ENCODE results near the gene C1QL4.
A peak's percentile ranks its signal among the peaks of the same experiment; 100 is the strongest.
"Not testable (repeated sequence)": the region's sequence is repeated elsewhere in the genome, so short reads cannot be mapped to it uniquely, and the experiment has no call there.

C1QL4 gene

DNA sequence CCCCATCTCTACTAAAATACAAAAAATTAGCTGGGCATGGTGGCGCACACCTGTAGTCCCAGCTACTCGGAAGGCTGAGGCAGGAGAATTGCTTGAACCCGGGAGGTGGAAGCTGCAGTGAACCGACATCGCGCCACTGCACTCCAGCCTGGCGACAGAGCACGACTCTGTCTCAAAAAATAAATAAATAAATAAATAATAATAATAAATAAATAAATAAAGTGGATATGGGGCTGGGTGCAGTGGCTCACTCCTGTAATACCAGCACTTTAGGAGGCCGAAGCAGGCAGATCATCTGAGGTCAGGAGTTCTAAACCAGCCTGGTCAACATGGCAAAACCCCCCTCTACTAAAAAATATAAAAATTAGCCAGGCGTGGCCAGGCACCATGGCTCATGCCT, 19.9 kb downstream of the C1QL4 start:
- H3K9me3 ChIP-seq (ENCODE audit: control insufficient read depth, insufficient read depth, low read depth, low read length); H3K27me3 ChIP-seq (ENCODE audit: control insufficient read depth, insufficient read depth, low read length); H3K36me3 ChIP-seq (ENCODE audit: control insufficient read depth, insufficient read depth, low read length); H3K4me1 ChIP-seq (ENCODE audit: control insufficient read depth, insufficient read depth, low read length); H3K9ac ChIP-seq (ENCODE audit: low read length); H3K4me3 ChIP-seq (ENCODE audit: low read depth, low read length); H3K27ac ChIP-seq (ENCODE audit: low read depth, low read length): not testable (repeated sequence)

DNA sequence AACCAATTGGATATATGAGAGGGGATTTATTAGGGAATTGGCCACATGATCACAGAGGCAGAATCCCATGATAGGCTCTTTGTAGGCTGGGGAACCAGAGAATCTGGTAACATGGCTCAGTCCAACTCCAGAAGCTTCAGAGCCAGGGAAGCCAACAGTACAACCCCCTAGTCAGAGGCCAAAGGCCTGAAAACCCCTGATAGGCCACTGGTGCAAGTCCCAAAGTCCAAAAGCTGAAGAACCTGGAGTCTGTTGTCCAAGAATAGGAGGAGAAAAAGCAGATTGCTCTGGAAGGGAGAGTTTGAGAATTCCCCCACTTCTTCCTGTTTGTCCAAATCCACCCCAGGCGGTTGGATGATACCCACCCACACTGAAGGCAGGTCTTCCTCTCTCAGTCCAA, 22.2 kb downstream of the C1QL4 start:
- Histone ChIP-seq H3K9ac (ENCODE audit: low read length) (no peak overlapping the region), H3K27me3 (ENCODE audit: control insufficient read depth, insufficient read depth, low read length) (peaks cover 2% of the 10 kb centered on the region; the same call in 1 of the 2 replicates)

DNA sequence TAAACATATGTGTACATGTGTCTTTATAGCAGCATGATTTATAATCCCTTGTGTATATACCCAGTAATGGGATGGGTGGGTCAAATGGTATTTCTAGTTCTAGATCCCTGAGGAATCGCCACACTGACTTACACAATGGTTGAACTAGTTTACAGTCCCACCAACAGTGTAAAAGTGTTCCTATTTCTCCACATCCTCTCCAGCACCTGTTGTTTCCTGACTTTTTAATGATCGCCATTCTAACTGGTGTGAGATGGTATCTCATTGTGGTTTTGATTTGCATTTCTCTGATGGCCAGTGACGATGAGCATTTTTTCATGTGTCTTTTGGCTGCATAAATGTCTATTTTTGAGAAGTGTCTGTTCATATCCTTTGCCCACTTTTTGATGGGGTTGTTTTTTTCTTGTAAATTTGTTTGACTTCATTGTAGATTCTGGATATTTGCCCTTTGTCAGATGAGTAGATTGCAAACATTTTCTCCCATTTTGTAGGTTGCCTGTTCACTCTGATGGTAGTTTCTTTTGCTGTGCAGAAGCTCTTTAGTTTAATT, 26.5 kb downstream of the C1QL4 start:
- not testable (repeated sequence) for H3K9me3 ChIP-seq (ENCODE audit: control insufficient read depth, insufficient read depth, low read depth, low read length)

More for the DNA sequence above, 22.2 kb downstream of the C1QL4 start:
- H3K4me1 ChIP-seq (ENCODE audit: control insufficient read depth, insufficient read depth, low read length) = no peaks in the 10 kb centered on the region
- no peak overlapping the region for H3K4me3 ChIP-seq (ENCODE audit: low read depth, low read length)
- H3K36me3 ChIP-seq (ENCODE audit: control insufficient read depth, insufficient read depth, low read length) = no peaks in the 10 kb centered on the region
- H3K9me3 ChIP-seq (ENCODE audit: control insufficient read depth, insufficient read depth, low read depth, low read length) = no peaks in the 10 kb centered on the region
- no peak overlapping the region for H3K27ac ChIP-seq (ENCODE audit: low read depth, low read length)

DNA sequence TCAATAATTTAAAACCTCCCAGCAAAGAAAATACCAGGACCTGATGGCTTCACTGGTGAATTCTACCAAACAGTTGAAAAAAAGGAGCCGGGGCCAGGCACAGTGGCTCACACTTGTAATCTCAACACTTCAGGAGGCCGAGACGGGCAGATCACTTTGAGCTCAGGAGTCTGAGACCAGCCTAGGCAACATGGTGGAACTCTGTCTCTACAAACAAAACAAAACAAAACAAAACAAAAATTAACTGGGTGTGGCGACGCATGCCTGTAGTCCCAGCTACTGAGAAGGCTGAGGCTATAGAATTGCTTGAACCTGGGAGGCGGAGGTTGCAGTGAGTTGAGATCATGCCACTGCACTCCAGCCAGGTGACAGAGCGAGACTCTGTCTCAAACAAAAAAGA, 27.6 kb downstream of the C1QL4 start:
- no peaks in the 10 kb centered on the region for H3K9me3 ChIP-seq (ENCODE audit: control insufficient read depth, insufficient read depth, low read depth, low read length)
- no peak overlapping the region for H3K4me3 ChIP-seq (ENCODE audit: low read depth, low read length)
- no peak overlapping the region for H3K27ac ChIP-seq (ENCODE audit: low read depth, low read length)
- H3K36me3 ChIP-seq (ENCODE audit: control insufficient read depth, insufficient read depth, low read length) = no peaks in the 10 kb centered on the region
- no peak overlapping the region for H3K9ac ChIP-seq (ENCODE audit: low read length)
- H3K4me1 ChIP-seq (ENCODE audit: control insufficient read depth, insufficient read depth, low read length) = no peaks in the 10 kb centered on the region
- H3K27me3 ChIP-seq (ENCODE audit: control insufficient read depth, insufficient read depth, low read length) = peaks cover 8% of the 10 kb centered on the region

More for the DNA sequence above, 26.5 kb downstream of the C1QL4 start:
- H3K4me3 ChIP-seq (ENCODE audit: low read depth, low read length); H3K27me3 ChIP-seq (ENCODE audit: control insufficient read depth, insufficient read depth, low read length); H3K9ac ChIP-seq (ENCODE audit: low read length); H3K4me1 ChIP-seq (ENCODE audit: control insufficient read depth, insufficient read depth, low read length); H3K36me3 ChIP-seq (ENCODE audit: control insufficient read depth, insufficient read depth, low read length); H3K27ac ChIP-seq (ENCODE audit: low read depth, low read length): not testable (repeated sequence)

DNA sequence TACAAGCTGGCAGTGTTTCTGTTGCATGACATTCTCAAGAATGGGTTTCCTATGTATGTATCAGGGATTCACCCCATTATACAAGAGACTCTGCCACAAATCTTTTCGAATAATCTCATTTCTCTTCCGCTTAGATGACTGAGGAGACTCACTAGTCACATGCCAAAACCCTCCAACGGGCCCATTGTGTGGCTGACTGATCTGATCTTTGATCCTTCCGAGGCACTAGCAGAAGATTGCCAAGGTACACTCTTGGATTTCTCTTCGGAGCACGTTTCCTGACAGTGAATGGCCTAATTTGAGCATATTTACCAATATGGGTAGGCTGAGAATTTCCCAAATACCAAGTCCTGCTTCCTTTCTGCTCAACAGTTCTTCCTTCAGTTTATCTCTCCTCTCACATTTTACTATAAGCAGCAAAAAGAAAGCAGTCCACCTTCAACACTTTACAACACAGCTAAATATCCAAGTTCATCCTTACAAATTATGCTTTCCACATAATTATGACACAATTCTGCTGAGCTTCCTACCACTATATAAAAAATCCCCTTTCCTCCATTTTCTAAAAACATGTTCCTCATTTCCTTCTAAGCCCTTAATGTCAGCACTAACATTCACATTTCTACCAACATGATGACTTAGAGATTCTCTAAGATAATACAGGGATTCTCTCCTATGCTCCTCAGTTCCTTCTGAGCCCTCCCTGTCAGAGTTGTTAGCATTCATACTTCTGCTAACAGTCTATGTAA, 31.1 kb downstream of the C1QL4 start:
- no peaks in the 10 kb centered on the region for H3K4me1 ChIP-seq (ENCODE audit: control insufficient read depth, insufficient read depth, low read length)
- no peak overlapping the region for H3K4me3 ChIP-seq (ENCODE audit: low read depth, low read length)

DNA sequence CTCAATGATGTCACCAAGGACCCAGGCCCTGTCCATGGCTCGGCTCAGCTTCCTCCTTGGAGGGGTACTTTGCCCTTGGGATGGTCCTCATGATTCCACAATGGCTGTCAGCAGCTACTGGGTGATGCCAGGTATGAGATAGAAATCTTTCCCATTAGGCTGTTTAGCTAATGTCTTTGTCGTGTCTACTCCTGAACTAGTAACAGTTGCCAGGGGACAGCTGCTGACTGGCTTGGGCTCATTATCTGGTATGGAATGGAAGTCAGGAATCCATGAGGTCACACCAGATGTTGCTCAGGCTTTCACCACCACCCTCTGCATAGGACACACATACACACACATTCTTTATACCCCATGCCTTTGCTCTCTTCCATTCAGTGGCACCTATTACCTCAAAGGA, 32.8 kb downstream of the C1QL4 start:
- Histone ChIP-seq H3K9me3 (ENCODE audit: control insufficient read depth, insufficient read depth, low read depth, low read length) (no peaks in the 10 kb centered on the region), H3K4me3 (ENCODE audit: low read depth, low read length) (no peak overlapping the region), H3K4me1 (ENCODE audit: control insufficient read depth, insufficient read depth, low read length) (no peaks in the 10 kb centered on the region), H3K36me3 (ENCODE audit: control insufficient read depth, insufficient read depth, low read length) (no peaks in the 10 kb centered on the region), H3K27me3 (ENCODE audit: control insufficient read depth, insufficient read depth, low read length) (peaks cover 12% of the 10 kb centered on the region), H3K9ac (ENCODE audit: low read length) (no peak overlapping the region), H3K27ac (ENCODE audit: low read depth, low read length) (no peak overlapping the region)

More for the DNA sequence above, 31.1 kb downstream of the C1QL4 start:
- Histone ChIP-seq H3K27me3 (ENCODE audit: control insufficient read depth, insufficient read depth, low read length) (peaks cover 10% of the 10 kb centered on the region), H3K27ac (ENCODE audit: low read depth, low read length) (no peak overlapping the region), H3K9me3 (ENCODE audit: control insufficient read depth, insufficient read depth, low read depth, low read length) (no peaks in the 10 kb centered on the region), H3K36me3 (ENCODE audit: control insufficient read depth, insufficient read depth, low read length) (no peaks in the 10 kb centered on the region), H3K9ac (ENCODE audit: low read length) (no peak overlapping the region)

DNA sequence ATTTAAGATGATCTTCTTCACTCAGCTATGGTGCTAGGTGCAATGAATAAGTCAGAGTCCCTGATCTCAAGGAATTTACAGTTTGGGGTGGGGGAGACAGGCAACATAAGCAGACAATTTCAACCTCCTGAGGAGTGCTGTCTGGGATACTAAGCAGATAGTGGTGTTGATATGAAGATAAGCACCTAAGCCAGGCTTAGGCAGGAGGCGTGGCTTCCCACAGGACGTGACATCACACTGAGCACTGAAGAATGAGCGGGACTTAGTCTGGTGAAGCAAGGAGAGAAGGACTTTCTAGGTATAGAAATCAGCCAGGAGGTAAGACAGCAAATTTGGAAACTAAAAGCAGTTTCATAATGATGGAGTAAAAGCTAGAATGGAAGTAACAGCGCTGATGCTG, 35.2 kb downstream of the C1QL4 start:
- Histone ChIP-seq H3K9ac (ENCODE audit: low read length) (no peak overlapping the region), H3K9me3 (ENCODE audit: control insufficient read depth, insufficient read depth, low read depth, low read length) (no peaks in the 10 kb centered on the region), H3K4me1 (ENCODE audit: control insufficient read depth, insufficient read depth, low read length) (peaks cover 5% of the 10 kb centered on the region; the same call in 1 of the 2 replicates), H3K27ac (ENCODE audit: low read depth, low read length) (no peak overlapping the region), H3K36me3 (ENCODE audit: control insufficient read depth, insufficient read depth, low read length) (no peaks in the 10 kb centered on the region), H3K4me3 (ENCODE audit: low read depth, low read length) (no peak overlapping the region), H3K27me3 (ENCODE audit: control insufficient read depth, insufficient read depth, low read length) (peaks cover 34% of the 10 kb centered on the region)

DNA sequence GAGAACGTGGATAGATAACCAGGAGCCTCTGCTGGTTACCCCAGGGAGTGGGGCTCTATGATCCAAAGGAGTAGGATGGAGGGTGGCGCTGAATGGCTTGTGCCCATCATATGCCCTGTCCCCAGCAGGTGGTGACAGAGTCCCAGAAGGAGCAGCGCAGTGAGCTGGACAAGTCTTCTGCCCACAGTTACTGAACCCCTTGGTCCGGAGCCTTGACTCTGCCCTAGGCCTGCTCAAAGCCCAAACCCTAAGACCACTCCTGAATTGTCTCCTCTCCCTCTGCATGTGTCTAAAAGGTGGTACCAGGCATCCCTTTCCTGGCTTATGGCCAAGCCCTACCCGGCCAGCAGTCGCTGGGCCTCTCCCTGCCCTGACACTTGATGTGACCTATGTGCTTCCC, 38.8 kb downstream of the C1QL4 start:
- H3K36me3 ChIP-seq (ENCODE audit: control insufficient read depth, insufficient read depth, low read length) = no peaks in the 10 kb centered on the region
- peaks cover 34% of the 10 kb centered on the region for H3K4me1 ChIP-seq (ENCODE audit: control insufficient read depth, insufficient read depth, low read length)
- H3K27me3 ChIP-seq (ENCODE audit: control insufficient read depth, insufficient read depth, low read length) = peaks cover 63% of the 10 kb centered on the region
- H3K9me3 ChIP-seq (ENCODE audit: control insufficient read depth, insufficient read depth, low read depth, low read length) = no peaks in the 10 kb centered on the region
- no peak overlapping the region for H3K27ac ChIP-seq (ENCODE audit: low read depth, low read length)
- no peak overlapping the region for H3K9ac ChIP-seq (ENCODE audit: low read length)
- H3K4me3 ChIP-seq (ENCODE audit: low read depth, low read length) = no peak overlapping the region

DNA sequence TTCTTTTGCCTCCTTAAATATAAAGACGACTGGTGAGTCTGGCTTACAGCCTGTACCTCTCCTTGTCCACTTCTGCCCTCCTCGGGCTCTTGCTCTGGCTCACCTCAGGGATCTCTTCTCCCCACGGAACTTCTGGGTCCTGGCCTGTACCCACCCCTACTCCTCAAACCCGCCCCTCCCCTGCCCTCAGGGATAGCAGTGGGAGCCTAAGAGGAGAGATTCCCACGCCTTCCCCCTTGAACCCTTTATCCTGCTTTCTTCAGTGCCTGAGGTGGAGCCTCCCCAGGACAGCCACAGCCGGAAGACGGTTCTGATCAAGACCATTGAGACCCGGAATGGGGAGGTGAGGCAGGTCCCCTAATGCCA, 39.3 kb downstream of the C1QL4 start:
- H3K27me3 ChIP-seq (ENCODE audit: control insufficient read depth, insufficient read depth, low read length) = peaks cover 68% of the 10 kb centered on the region
- no peak overlapping the region for H3K9ac ChIP-seq (ENCODE audit: low read length)
- no peak overlapping the region for H3K27ac ChIP-seq (ENCODE audit: low read depth, low read length)
- H3K4me3 ChIP-seq (ENCODE audit: low read depth, low read length) = peak overlapping the region; percentile 60
- H3K9me3 ChIP-seq (ENCODE audit: control insufficient read depth, insufficient read depth, low read depth, low read length) = no peaks in the 10 kb centered on the region
- H3K36me3 ChIP-seq (ENCODE audit: control insufficient read depth, insufficient read depth, low read length) = no peaks in the 10 kb centered on the region
- H3K4me1 ChIP-seq (ENCODE audit: control insufficient read depth, insufficient read depth, low read length) = peaks cover 39% of the 10 kb centered on the region

DNA sequence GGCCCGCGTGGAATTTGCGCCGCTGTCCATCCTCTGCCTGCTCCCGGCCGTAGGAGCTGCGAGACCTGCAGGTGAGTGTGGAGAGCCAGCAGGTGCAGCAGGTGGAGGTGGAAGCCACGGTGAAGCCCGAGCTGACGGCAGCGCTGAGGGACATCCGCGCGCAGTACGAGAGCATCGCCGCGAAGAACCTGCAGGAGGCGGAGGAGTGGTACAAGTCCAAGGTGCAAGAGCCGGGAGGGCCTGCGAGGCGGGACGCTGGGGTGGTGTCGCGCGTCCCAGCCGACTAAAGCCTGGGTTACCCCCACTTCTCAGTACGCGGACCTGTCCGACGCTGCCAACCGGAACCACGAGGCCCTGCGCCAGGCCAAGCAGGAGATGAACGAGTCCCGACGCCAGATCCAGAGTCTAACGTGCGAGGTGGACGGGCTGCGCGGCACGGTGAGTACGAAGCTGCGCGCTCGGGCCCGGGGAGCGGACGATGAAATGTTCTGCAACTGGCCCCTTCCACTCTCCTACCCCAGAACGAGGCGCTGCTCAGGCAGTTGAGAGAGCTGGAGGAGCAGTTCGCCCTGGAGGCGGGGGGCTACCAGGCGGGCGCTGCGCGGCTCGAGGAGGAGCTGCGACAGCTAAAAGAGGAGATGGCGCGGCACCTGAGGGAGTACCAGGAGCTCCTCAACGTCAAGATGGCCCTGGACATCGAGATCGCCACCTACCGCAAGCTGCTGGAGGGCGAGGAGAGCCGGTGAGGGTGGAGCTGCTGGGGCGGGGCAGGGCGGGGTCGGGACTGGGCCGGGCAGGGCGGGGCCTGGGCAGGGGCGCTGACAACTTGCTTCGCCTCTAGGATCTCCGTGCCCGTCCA, 39.9 kb downstream of the C1QL4 start:
- H3K27me3 ChIP-seq (ENCODE audit: control insufficient read depth, insufficient read depth, low read length) = peaks cover 74% of the 10 kb centered on the region

More for the DNA sequence above, 39.9 kb downstream of the C1QL4 start:
- peaks cover 41% of the 10 kb centered on the region for H3K4me1 ChIP-seq (ENCODE audit: control insufficient read depth, insufficient read depth, low read length)
- no peak overlapping the region for H3K27ac ChIP-seq (ENCODE audit: low read depth, low read length)
- peak overlapping the region; percentile 60 for H3K4me3 ChIP-seq (ENCODE audit: low read depth, low read length)
- no peak overlapping the region for H3K9ac ChIP-seq (ENCODE audit: low read length)
- no peaks in the 10 kb centered on the region for H3K9me3 ChIP-seq (ENCODE audit: control insufficient read depth, insufficient read depth, low read depth, low read length)
- H3K36me3 ChIP-seq (ENCODE audit: control insufficient read depth, insufficient read depth, low read length) = no peaks in the 10 kb centered on the region

Measured in HUES6 (cell line).